HG03064 (cell line): ENCODE measurements around the gene C1QL2.

Experiments
- ATAC-seq: cut with Tn5 transposase; IDR thresholded peaks from one replicate; pipeline ENCODE4 v1.9.1; 2021; ENCODE audit warnings: low read depth; ENCODE audit not compliant: unreplicated experiment

The C1QL2 gene

DNA sequence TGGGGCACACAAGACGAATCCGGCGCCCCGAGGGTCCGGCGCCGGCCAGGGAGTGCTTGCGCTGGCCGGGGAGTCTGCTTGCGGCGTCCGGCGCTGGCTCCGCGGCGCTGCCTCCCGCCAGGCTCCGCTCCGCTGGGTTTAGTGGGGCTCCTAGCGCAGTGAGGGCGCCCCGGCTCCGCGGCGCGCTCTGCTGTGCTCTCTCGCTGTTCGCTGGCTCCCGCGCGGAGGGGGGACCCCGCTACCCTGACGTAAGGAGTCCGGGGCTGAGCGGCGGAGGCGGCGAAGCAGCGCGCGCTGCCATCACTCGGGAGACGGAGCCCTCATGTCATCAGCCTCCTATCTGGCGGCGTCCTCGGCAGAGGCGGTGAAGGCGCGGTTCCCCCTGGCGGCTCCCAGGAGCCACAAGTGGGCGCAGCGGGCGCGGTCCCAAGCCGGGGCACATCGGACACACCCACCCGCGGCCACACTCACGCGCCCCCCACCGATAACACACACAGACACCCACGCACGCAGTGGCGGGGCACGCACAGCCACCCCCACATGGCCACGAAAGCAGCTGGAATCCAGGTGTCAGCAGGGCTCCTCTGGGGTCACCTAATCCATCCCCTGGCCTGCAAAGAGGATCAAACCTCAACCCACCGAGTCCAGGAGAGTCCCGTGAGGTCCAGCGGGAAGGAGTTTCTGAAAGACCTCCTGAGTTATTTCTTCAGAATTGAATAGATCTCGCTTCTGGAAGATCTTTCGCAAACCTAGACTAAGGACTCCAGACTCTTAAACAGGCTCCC, at the start of gene C1QL2:
C1QL2 (minus strand) TSS at position 189 of the 785 bp plus-strand sequence. CDS start 482 bp downstream, outside the sequence.
- no peak for ATAC-seq

DNA sequence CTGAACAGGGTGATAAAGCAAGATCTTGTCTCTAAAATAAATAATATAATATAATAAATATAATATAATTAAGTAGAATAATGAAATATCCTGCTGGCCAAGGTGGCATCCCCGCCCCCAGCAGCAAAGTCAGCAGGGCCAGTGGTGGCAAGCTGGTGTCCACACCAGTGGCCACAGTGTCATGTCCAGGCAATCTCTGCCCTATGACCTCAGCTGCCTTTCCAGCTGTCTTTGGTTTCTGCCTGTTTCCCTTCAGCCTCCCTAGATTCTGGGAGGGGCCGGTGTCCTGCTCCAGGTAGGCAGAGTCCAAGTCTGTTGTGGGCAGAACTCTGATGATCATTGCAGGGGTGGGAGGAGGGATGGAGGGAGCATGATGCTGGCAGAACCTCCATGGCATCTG, 48.9 kb upstream of the C1QL2 start:
- ATAC-seq, result no peak

DNA sequence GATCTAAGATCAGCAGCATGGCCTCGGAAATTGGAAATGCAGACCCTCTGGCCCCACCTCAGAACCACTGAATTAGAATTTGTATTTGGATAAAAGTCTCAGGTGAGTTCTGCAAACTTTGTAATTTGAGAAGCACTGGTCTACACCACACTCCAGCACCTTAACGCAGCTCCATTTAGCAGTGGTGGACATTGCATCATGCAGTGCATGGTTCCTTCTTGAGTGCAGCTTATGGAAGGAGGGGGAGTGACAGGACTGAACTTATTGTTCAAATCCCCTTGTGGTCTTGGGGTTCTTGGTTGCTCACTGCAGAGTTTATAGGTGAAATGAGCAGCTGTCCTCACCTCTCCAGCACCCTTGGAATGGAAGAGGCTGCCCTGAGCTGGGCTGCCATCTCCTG, 47.6 kb upstream of the C1QL2 start:
- no peak for ATAC-seq

DNA sequence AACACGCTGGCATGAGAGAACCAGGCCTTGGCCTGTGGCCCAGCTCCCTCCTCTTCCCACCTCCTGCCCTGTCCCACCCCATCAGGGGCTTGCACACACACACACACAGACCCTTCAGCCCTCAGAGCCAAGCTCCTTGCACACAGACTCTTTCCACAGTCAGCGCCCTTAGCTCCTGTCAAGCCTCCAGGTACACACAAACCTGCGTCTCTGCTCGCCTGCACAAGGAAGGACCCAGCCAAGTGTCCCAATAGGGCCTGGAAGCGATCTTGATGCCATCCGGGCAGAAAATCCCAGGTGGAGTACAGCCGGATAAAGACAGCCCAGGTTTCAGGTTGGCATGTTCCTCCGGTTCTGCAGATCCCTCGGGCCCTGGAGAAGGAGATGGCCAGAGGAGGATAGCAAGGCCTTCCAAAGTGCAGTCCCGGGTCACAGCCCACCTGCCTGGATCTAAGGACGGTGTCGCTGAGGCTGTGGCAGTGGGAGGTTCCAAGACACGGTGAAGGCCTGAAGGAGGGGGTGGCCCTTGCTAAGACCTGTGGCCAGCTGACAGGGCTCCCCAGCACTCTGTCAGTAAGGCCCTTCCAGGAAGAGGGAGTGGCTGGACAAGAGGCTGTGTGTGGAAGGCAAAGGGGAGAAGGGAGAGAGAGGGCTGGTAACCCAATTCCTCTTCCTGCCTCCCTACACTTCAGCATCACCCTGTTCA, 46.6 kb upstream of the C1QL2 start:
- no peak for ATAC-seq

GRCh38 chr2:119204525-119204924, 46.0 kb upstream of the C1QL2 start:
- ATAC-seq, result no peak

DNA sequence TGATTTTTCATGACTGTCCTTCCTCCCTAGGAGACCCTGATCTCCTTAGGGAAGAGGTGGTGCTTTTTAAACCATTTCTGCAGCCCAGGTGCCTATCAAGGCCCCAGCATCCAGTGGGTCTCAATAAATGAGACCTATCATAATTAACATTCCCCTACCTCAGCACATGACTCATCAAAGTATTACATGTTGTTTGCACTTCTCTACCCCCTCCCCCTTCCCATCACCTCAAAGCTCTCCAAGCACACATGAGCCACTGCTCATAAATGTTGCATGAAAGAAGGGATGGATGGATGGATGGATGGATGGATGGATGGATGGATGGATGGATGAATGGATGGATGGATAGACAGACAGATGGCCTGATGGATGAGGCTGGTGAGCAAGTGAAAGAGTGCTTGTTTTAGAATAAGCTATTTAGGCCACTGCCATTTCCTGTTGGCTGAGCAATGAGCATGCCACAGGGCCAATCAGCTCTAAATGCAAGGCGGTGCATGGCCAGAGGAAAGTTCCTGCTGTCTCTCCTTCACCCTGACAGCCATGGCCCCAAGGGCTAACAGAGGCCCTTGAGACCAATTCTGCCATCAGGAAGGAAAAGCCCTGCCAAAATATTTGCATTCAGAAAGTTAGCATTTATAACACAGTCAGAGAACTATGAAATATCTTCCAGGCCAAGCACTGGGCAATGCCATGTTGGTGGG, 44.2 kb upstream of the C1QL2 start:
- ATAC-seq, result no peak

DNA sequence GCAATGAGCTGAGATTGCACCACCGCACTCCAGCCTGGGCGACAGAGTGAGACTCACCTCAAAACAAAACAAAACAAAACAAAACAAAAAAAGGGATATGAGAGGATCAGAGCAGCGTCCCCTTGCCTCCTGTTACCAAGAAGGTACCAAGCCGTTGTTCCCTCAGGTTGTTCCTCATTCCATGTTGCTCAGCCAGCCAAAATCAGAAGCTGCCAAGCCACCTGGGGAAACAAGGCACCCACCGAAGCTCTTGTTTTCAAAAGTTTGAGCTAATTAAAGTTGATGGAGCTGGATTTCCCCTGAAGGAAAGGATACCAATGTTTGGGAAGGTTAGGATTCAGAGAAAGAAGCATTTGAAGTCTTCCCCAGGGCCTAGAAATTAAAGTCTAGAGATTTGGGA, 43.3 kb upstream of the C1QL2 start:
- no peak for ATAC-seq

DNA sequence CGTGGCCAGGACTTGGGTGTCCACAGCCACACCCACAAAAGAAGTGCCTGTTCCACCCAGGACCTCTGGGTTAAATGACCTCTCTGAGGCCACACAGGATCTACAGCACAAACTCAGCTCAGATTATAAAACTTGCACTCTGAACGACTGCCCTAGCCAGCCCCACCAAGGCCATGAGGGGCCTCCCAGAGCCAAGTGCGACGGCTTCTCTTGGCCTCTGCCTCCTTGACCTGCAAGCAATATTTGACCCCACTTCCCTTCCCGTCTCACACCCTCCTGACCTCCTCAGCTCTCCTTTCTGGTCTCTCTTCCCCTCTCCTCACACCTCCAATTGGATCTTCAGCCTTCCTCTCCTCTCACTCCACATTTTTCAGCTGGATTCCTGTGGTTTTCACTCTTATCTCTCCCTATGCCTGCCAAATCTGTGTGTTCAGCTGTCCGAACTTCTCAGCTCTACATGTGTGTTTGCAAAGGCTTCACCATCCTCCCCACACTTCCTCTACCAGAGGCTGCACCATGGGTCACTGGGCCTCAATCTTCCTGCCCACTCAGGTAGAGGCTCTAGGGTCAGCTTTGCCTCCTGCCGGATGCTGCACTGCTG, 39.8 kb upstream of the C1QL2 start:
- ATAC-seq, result no peak

DNA sequence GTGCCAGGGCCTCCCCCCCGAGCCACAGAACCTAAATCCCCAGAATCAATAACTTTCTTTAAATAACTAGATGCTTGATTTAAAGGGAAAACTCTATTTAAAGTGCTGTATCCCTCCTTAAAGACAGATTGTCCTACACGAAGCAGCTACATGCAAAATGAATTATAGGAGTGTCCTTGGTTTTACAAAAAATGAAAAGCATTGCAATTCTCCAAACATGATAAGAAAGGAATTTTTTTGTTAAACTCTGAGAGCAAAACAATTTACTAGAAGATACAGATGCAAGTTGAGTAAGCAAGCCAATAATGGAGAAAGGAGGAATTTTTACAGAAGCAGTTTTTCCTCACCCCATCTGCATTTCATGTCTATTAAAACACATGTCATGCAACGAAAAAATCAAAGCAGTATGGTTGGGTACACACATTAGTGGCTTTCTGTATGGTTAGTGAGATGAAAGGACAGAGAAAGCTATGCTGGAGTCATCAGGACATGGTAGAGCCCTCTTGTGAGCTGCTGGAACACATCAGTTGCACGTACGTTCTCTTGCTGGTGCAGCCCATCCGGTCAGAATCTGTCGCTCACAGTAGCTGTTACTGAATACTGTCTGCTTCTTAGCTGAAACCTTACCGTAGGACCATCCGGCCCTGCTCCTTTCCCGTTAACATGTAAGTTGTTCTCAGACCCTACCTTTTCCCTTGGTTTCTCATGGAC, 39.1 kb upstream of the C1QL2 start:
- ATAC-seq, result no peak

GRCh38 chr2:119197126-119197405, 38.5 kb upstream of the C1QL2 start:
- ATAC-seq, result no peak

- ATAC-seq, result no peak
These were observed 38.0 kb upstream of the C1QL2 start for GRCh38 chr2:119196301-119197125.

GRCh38 chr2:119195887-119196286, 37.3 kb upstream of the C1QL2 start:
- no peak for ATAC-seq

- no peak for ATAC-seq
These were observed 36.5 kb upstream of the C1QL2 start for GRCh38 chr2:119195001-119195400.

GRCh38 chr2:119192893-119193292, 34.3 kb upstream of the C1QL2 start:
- no peak for ATAC-seq

GRCh38 chr2:119190321-119191111, 32.0 kb upstream of the C1QL2 start:
- no peak for ATAC-seq

DNA sequence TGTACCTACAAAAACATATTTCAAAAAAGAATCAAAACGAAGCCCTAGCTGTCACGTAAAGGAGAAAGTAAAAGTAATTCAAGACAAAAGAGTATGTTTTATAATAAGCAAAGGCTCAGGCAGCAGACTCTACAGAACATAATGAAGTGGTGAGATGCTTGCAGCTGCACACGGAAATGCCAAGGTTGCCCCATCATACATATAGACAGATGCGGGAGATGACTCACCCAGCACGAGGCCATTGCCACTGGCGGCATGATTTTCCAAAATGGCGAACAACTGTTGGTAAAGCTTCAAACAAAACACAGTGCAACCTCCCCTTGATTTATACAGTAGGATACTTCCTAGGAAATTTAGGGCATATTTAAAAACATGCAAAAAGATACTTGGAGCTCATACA, 26.0 kb upstream of the C1QL2 start:
- ATAC-seq, result no peak

DNA sequence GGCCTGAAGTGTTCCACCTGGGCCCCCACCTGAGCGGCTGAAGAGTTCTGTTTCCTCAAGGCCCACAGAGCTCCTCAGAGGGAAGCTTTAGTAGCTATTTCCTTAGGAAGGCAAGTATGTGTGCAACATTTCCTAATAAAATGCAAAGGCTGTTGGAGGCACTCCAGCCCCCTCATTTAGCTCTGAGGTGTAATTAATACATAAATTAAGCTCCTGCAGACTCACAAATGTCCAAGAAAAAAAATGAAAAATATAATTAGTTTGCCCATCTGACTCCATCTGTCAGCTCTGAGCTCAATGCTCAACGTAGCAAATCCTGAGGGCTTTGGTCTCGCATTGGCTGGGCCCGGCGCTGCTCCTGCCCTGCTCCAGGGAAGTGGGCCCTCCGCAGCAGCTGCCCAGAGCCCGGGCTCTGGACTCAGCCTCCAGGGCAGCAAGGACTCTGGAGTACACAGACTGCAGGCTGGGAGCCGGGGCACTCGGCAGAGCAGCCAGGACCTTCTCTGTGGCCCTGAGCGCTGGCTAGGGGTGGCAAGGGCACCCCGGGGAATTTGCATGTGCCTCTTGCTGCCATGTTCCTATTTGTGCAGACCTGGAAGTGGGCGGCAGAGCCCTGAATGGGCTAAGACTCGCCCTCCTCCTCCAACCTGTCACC, 23.4 kb upstream of the C1QL2 start:
- ATAC-seq, result no peak

- no peak for ATAC-seq
These were observed 22.8 kb upstream of the C1QL2 start for GRCh38 chr2:119181391-119181790.

DNA sequence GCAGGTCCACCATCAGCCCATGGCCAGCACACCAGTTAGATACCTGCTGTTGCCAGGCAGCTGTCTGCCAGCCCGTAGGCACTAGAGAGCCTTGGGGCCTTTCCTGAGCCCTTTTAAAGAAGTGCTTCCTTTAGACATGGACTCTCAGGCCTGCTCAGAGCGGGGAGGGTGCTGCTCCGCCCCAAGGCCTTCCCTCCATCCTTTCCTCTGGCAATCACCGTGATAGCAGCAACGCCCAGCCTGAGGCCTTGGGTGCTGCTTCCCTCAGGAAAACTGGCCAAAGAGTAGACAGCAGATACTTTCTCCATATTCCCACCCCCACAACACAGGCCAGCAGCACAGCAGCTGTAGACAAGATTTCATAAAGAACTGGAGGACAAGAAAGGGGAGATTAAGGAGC, 22.3 kb upstream of the C1QL2 start:
- ATAC-seq, result no peak
